GM12801 (cell line): ENCODE results near the gene NOL4L.

Experiments used
- TF ChIP-seq, protein P1 (sequence below): IDR thresholded peaks from one replicate; pipeline ENCODE4 v1.5.1; 2011; ENCODE audit warnings: control low read depth; ENCODE audit not compliant: insufficient read length; ENCODE audit errors: extremely low read depth

NOL4L gene

DNA sequence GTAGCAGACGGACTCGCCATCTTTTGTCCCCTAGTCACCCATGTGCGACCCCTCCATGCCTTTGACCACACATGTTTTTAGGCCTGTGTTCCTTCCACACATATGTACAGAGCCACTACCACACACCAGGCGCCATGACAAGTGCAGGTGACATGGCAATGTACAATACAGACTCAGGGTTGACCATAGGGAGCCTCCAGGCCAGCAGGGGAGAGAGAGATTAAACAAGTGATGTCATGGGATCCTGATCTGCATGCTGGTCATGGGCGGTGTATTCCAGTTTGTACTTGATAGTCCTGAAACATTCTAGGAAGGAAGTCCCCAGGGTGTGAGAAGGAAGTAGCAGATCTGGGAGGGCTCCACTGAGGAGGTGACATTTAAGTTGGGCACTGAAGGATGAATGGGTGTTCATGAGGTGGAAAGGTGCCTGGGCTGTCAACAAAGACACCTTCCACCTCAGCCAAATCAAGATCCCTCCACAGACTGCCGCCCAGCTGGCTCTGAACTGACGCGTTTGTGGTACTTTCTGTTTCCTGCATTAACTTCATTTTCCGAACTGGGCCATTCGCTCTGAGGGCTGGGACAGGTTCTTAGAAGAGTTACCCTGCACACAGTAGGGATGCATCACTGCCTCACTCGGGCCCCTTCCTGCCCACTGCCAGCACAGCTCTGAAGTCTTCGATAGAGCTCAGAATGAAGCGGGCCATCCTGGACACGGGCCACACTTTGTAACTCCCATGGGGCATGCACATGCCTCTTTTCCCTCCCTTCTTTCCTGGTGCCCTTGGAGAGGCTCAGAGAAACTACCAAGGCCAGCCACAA, 94.0 kb downstream of the NOL4L start:
- TF ChIP-seq, protein P1, sequence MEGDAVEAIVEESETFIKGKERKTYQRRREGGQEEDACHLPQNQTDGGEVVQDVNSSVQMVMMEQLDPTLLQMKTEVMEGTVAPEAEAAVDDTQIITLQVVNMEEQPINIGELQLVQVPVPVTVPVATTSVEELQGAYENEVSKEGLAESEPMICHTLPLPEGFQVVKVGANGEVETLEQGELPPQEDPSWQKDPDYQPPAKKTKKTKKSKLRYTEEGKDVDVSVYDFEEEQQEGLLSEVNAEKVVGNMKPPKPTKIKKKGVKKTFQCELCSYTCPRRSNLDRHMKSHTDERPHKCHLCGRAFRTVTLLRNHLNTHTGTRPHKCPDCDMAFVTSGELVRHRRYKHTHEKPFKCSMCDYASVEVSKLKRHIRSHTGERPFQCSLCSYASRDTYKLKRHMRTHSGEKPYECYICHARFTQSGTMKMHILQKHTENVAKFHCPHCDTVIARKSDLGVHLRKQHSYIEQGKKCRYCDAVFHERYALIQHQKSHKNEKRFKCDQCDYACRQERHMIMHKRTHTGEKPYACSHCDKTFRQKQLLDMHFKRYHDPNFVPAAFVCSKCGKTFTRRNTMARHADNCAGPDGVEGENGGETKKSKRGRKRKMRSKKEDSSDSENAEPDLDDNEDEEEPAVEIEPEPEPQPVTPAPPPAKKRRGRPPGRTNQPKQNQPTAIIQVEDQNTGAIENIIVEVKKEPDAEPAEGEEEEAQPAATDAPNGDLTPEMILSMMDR, result no peak

DNA sequence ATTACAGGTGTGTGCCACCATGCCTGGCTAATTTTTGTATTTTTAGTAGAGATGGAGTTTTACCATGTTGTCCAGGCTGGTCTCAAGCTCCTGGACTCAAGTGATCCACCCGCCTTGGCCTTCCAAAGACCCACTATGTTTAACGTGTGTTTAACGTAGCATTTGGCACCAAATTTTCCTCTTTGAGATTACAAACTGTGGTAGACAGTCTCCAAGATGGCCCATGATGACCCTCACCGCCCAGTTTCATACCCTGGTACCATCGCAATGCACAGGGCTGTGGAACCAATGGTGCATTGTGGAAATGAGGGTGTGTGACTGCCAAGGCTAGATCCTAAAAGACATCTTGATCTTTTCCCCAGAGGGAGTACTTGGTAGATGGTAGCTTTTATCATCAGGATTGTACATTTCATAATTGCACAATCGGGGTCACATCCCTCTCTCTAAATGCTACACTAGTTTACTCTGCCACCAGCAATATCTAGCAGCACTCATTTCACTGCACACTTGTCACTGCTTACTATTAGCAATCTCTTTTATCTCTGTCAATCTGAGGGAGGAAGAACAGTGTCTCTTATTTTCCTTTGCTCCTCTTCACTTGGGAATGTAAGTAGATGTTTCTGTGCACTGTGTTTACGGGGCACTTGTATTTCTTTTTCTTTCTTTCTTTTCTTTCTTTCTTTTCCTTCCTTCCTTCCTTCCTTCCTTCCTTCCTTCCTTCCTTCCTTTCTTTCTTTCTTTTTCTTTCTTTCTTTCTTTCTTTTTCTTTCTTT, 96.9 kb downstream of the NOL4L start:
- TF ChIP-seq, protein P1, result no peak

DNA sequence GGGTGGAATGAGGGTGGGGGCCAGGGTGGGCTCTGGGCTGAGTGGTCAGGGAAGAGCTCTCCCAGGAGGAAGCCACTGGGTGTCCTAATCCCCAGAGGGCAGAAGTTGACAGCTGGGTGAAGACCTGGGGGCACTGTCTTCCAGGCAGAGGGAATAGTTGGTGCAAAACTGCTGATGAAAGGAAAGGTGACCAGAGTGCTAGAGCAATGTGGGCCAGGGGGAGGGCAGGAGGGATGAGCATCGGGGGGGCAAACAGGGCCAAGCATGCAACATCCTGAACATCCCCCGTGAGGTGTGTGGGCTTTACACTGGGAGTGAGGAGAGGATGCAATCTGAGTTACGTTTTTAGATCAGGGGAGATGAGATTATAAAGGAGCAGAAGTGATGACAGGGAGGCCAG, 97.8 kb downstream of the NOL4L start:
- TF ChIP-seq, protein P1, result no peak

DNA sequence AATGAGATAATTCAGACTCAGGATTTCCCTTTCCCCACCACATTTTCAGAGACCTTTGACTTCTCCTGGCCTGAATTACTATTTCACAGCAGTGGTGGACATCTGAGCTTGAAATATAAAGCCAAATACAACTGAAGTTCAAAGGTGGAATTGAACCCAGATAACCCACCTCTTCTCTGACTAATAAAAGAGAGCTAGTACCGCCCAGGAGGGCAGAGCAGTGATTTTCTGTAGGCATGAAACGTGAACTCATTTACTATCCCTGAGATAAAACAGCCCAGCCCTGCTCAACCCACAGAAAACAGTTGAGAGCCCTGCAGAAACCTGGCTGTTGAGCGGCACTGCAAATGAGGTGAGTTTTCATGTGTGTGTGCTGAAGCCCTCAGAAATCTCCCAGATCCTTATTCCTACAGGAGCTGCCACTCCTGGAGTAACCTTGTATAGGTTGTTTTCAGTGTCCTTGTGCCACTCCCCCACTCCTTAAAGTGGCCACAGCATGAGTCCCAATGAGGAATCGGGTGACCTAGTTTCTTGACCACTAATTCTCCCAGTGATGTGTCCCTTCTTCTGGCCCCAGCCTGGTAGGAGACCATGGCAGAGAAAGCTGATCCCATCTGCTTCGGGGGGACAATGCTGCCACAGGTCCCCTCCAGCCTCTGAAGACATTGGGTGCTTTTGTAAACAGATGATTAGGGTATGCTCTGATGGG, 99.2 kb downstream of the NOL4L start:
- TF ChIP-seq, protein P1, result no peak

DNA sequence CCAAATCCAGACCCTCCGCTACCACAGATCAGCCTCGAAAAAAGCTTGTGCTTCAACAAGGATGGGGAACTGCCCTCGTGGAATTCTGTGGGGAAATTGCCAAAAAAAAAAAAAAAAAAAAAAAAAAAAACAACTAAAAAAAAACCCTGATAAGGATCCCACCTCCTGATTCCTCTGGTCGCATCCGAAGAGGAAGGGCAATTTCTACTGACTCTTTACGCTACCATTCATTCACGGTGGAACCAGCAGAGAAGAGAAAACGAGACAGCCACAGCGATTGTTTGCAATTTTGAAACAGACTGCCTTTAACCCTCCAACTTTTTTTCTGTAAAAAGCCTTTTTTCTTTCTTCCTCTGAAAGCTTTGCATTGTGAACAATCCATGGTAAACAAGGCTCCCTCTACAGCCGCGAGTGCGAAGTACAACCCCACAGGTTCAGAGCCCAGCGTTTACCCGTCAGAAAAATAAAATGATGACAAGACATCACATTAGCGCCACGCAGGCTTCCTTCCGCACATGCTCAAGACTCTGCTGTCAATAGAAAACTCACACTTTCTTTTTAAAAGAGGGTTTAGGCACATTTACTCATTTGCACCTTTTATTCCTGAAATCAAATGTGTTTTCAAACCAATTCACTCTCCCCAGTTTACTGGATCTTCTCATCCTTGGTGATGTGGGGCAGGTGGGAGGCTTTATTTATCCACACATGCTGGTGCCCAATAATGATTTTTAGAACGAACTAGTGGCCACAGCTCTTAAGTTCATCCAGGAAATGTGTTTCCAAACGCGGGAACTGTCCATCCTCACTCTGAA, 100.0 kb downstream of the NOL4L start:
- TF ChIP-seq, protein P1, result no peak

DNA sequence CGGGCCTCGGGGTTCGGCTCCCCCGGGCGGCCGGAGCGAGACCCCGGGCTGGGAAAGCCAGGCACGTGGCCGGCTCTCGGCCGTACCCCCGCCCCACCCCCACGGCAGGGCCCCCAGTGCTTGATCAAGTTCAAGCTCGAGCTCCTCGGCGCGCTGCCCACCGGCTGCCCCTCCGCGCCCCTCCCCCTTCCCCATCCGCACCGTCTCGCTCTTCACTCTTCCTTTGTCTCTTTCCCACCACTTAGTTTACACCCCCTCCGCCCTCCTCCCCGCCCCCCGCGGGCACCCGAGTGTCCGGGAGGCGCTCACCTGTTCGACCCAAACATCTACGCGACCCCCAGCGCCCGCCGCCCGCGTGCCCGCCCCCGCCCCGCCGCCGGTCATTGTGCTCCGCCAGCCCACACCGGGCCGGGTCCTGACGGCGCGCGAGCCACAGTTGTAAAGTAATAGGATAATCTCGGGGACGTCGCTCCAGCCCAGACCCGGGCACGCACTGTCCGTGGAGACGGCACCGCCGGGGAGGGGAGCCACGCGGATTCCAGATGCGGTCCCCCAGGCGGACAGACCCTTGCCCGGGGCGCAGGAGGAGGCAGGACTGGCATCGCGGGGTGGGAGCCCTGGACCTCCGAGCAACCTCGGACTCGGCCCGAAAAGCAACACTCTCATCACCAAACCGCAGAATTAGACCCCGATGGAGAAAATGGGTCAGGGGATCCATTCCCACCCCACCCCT, 100.7 kb downstream of the NOL4L start:
- TF ChIP-seq, protein P1, result no peak
